Adrenal gland (tissue), 12 donors: ENCODE data around the gene UST. TPM values are rescaled to one million over a fixed set of nuclear protein-coding genes. Genes with fewer than 3 reads are reported as not detected.

ENCODE experiments used
- DNase-seq, 7 donors: peaks; one replicate each; pipeline ENCODE4 v3.0.0-alpha.2; 2019 to 2020
- H3K27ac ChIP-seq, 5 donors: fragments of 200-600 bp; sonication (generic) in 4 of 5; 1 replicate in 3 of 5; 2 replicates in 2 of 5; pipeline versions ENCODE4 v1.5.1 to v1.8.0; 2016 to 2020; ENCODE audit warnings: mild to moderate bottlenecking in 1 of 5
- H3K27me3 ChIP-seq: fragments of 200-600 bp; 2 replicates; pipeline ENCODE4 v1.8.0; 2021
- H3K36me3 ChIP-seq, 2 donors: fragments of 200-600 bp; replicated peaks in 1 of 2; 1 replicate in 1 of 2; 2 replicates in 1 of 2; pipeline versions ENCODE4 v1.5.1 to v1.8.0; 2018 to 2022
- H3K4me1 ChIP-seq, 2 donors: fragments of 200-600 bp; replicated peaks in 1 of 2; 1 replicate in 1 of 2; 2 replicates in 1 of 2; pipeline versions ENCODE4 v1.5.1 to v1.8.0; 2018 to 2021
- H3K4me3 ChIP-seq, 4 donors: fragments of 200-600 bp; sonication (generic) in 3 of 4; one replicate each; pipeline ENCODE4 v1.5.1; 2016 to 2018
- H3K9me3 ChIP-seq, 3 donors: fragments of 200-600 bp; sonication (generic) in 1 of 3; replicated peaks in 1 of 3; 1 replicate in 2 of 3; 2 replicates in 1 of 3; pipeline versions ENCODE4 v1.5.1 to v1.8.0; 2016 to 2021
- POLR2A ChIP-seq, 2 donors: fragments of 450-650 bp; IDR thresholded peaks; one replicate each; pipeline ENCODE4 v1.6.1; 2017; ENCODE audit warnings: antibody characterized with exemption in 2 of 2, mild to moderate bottlenecking in 2 of 2, moderate library complexity in 1 of 2
- WGBS, 4 donors: extraction: QIAGEN DNeasy Blood & Tissue Kit in 2 of 4; methylation state at CpG; one replicate each; pipeline versions ENCODE4 v1.1.5 to v1.1.7; 2013 to 2017; 5-methylcytosine and 5-hydroxymethylcytosine counted together
- intact Hi-C, 2 donors: fragments of 100-400 bp; cut with DNase I; formaldehyde crosslinking; loops; one replicate each; pipeline versions ENCODE4 v1.14.1 to v1.15.0; 2022 to 2023
- polyA plus RNA-seq, 3 donors: library from polyadenylated mRNA; stranded (reverse); fragments of 200-250 nt in 2 of 3; fragments of 350-450 nt in 1 of 3; fragmentation: Illumina TruSeq in 1 of 3; extraction: RNeasy Lipid Tissue Mini Kit (QIAGEN cat#74804) in 1 of 3; gene quantifications; one replicate each; pipeline ENCODE4 v1.2.3, GENCODE V29; 2013 to 2014
- total RNA-seq, 9 donors: library from RNA; depleted of rRNA in 4 of 9; stranded (reverse); fragments of >200 nt in 4 of 9; fragments of 120-200 nt in 1 of 9; fragmentation: NEBNext Ultra II Directional in 1 of 9; extraction: Animal tissue kit (Norgen Biotek cat#: 25700) in 1 of 9; gene quantifications; one replicate each; pipeline versions ENCODE4 v1.1.0 to v1.2.4, GENCODE V29; 2013 to 2023
- TF ChIP-seq, protein P1 (sequence below), 6 experiments: fragments of 450-650 bp in 4 of 6; fragments of 200-600 bp in 2 of 6; sonication (generic) in 1 of 6; IDR thresholded peaks; 1 replicate in 5 of 6; 2 replicates in 1 of 6; pipeline versions ENCODE4 v1.5.1 to v1.8.0; 2016 to 2021; ENCODE audit warnings: antibody characterized with exemption in 6 of 6, mild to moderate bottlenecking in 2 of 6, moderate library complexity in 1 of 6
- donor health status: healthy with polysubstance abuse.
- donor health status: Bipolar disorder and iron deficiency.
- donor health status: DM: yes; HTN: yes; CAD: no.
- donor health status: DM: no; HTN: no; CAD: no.
- donor health status: DM: no; HTN: no; CAD: no.
- donor health status: DM: yes; HTN: yes; CAD: no.

Gene UST
- total and polyA plus RNA-seq, 12 donors: 5.9 to 37.4 (median 18.3) TPM

DNA sequence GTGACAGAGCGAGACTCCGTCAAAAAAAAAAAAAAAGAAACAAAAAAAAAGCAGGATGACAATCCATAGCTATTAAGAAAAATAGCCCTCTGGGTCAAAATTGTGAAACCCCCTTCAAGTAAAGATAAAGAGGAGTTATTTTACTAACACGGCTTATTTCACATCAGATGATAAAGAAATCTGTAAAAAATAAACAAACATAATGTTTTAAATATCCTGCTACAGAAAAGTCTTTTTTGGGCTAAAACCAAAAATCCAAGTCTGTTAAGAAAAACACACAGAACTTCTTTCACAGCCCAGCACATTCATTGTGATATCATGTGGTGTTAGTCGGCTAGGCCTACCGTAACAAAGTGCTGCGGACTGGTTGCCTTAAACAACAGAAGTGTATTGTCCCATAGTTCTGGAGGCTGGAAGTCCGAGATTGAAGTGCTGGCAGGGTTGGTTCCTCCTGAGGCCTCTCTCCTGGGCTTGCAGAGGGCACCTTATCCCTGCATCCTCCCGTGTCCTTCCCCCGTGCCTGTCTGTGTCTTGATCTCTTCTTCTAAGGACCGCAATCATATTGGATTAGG is 331.5 kb downstream of the UST start:
- H3K4me1 ChIP-seq: peaks cover 7 to 36% of the 10 kb centered on the region in 2 donors
- H3K27me3 ChIP-seq: no peaks in the 10 kb centered on the region
- intact Hi-C loops: loop anchor here in 1 of 2 donors (5.0 kb wide), 1 partner anchor 51 kb away; no protein-coding TSS in a partner anchor
- WGBS, 4 donors: 87 to 92% (median 90%) methylated on average over 10 of the region's 10 CpGs
- no peak overlapping the region for H3K4me3 ChIP-seq
- H3K36me3 ChIP-seq: no peaks in the 10 kb centered on the region
- no peaks in the 10 kb centered on the region for H3K9me3 ChIP-seq
- no peak overlapping the region for H3K27ac ChIP-seq
- no peak for DNase-seq
- TF ChIP-seq, protein P1, sequence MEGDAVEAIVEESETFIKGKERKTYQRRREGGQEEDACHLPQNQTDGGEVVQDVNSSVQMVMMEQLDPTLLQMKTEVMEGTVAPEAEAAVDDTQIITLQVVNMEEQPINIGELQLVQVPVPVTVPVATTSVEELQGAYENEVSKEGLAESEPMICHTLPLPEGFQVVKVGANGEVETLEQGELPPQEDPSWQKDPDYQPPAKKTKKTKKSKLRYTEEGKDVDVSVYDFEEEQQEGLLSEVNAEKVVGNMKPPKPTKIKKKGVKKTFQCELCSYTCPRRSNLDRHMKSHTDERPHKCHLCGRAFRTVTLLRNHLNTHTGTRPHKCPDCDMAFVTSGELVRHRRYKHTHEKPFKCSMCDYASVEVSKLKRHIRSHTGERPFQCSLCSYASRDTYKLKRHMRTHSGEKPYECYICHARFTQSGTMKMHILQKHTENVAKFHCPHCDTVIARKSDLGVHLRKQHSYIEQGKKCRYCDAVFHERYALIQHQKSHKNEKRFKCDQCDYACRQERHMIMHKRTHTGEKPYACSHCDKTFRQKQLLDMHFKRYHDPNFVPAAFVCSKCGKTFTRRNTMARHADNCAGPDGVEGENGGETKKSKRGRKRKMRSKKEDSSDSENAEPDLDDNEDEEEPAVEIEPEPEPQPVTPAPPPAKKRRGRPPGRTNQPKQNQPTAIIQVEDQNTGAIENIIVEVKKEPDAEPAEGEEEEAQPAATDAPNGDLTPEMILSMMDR (IDR thresholded peaks at IDR 0.05): no peak
- TF ChIP-seq POLR2A (IDR thresholded peaks at IDR 0.05): no peak

DNA sequence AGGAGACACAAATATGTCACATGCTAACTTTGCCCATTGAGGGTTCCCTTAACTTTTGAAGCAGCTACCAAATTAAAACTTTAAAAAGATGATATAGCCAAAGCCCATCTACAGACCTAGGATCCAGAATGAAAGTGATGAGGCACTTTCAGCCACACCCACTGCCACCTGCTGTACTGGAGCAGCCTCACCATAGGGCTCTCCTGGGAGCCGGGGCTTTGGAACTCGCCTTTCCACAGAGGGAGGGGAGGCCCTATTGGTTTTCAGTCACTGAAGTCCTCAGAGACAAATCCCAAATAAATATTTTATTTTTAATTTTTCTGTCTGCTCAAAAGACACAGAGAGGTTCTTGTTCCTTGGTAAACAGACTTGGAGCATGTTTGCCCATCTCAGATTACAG is 332.6 kb downstream of the UST start:
- no peak overlapping the region for H3K4me3 ChIP-seq
- TF ChIP-seq POLR2A (IDR thresholded peaks at IDR 0.05): no peak
- TF ChIP-seq, protein P1 (IDR thresholded peaks at IDR 0.05): no peak
- intact Hi-C loops: loop anchor here in 1 of 2 donors (5.0 kb wide), 1 partner anchor 52 kb away; no protein-coding TSS in a partner anchor
- peaks cover 7 to 36% of the 10 kb centered on the region in 2 donors for H3K4me1 ChIP-seq
- no peaks in the 10 kb centered on the region for H3K36me3 ChIP-seq
- H3K27me3 ChIP-seq: no peaks in the 10 kb centered on the region
- no peak for DNase-seq
- 80 to 95% (median 89%) methylated on average over 2 of the region's 2 CpGs for WGBS, 4 donors
- H3K9me3 ChIP-seq: no peaks in the 10 kb centered on the region
- H3K27ac ChIP-seq: peak overlapping the region in 2 of 5 donors; percentile 20 to 58

DNA sequence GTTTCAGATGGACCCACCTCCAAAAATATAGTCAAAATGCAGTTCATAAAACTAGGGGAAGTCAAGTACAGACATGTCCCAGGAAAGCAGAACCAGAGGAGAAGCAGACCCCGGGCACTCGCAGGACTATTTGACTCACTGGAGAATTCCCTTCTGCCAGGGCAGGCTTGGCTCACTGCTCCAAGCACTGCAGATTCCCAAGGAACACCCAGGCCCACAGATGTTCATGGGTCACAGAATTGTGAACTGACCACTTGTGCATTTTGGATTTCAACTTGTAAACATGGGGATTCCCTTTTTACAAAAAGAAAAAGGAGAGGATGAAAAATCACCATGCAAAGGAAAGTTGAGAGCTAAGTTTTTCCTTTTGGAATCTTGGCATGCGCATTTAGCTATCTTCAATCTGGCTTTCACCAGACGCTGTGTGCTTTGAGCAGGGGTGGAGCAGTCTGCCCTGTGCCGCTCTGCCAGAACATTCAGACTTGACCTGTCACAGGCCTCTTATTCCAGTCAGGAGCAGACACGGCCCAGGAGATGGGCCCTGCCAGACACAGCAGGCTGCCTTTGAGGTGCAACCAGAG is 333.2 kb downstream of the UST start:
- Histone ChIP-seq H3K9me3 (no peaks in the 10 kb centered on the region), H3K4me3 (no peak overlapping the region), H3K4me1 (peaks cover 7 to 33% of the 10 kb centered on the region in 2 donors), H3K27ac (peak overlapping the region in 2 of 5 donors; percentile 20 to 58), H3K27me3 (no peaks in the 10 kb centered on the region), H3K36me3 (no peaks in the 10 kb centered on the region)
- no peak for TF ChIP-seq POLR2A (IDR thresholded peaks at IDR 0.05)
- TF ChIP-seq, protein P1 (IDR thresholded peaks at IDR 0.05): no peak
- WGBS, 4 donors: 42 to 63% (median 58%) methylated on average over 6 of the region's 6 CpGs
- intact Hi-C loops: loop anchor here in 1 of 2 donors (5.0 to 10.0 kb wide), 2 partner anchors 53 to 235 kb away; partner anchors contain the start of gene TAB2
- peak in 4 of 7 donors; percentile 20 to 71 (median 36) for DNase-seq

DNA sequence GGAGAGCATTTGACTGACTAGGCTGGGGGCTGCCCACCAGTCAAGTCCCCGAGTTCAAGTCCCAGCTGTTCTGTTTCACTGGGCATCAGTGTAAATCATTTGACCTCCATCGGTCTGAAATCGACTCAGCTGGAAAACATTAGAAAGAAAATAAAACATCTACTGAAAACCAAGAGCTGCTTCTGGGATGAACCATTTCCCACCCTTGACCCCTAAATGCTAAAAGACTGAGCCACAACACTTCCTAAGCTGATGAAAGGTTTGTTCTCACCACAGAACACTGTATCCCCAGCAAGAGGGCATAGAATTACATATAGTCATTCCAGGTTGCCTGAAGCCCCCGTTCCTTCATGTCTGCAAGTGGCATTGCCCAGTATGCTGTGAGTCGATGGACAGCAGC is 333.7 kb downstream of the UST start:
- intact Hi-C loops: loop anchor here in 1 of 2 donors (10.0 kb wide), 1 partner anchor 234 kb away; the partner anchor contains the start of gene TAB2
- DNase-seq: no peak
- Histone ChIP-seq H3K27ac (peak overlapping the region in 2 of 5 donors; percentile 20 to 58), H3K36me3 (no peaks in the 10 kb centered on the region), H3K4me3 (no peak overlapping the region), H3K4me1 (peaks cover 7 to 28% of the 10 kb centered on the region in 2 donors), H3K27me3 (no peaks in the 10 kb centered on the region), H3K9me3 (no peaks in the 10 kb centered on the region)
- WGBS, 4 donors: 69 to 81% (median 76%) methylated on average over 5 of the region's 5 CpGs
- no peak for TF ChIP-seq POLR2A (IDR thresholded peaks at IDR 0.05)
- TF ChIP-seq, protein P1 (IDR thresholded peaks at IDR 0.05): no peak
